ENCODE data around the gene HERPUD2.
A peak's percentile ranks its signal among the peaks of the same experiment; 100 is the strongest.

GRCh38 chr7:35714862-35715261, 19.9 kb upstream of the HERPUD2 start:
- TF ChIP-seq, protein P1, sequence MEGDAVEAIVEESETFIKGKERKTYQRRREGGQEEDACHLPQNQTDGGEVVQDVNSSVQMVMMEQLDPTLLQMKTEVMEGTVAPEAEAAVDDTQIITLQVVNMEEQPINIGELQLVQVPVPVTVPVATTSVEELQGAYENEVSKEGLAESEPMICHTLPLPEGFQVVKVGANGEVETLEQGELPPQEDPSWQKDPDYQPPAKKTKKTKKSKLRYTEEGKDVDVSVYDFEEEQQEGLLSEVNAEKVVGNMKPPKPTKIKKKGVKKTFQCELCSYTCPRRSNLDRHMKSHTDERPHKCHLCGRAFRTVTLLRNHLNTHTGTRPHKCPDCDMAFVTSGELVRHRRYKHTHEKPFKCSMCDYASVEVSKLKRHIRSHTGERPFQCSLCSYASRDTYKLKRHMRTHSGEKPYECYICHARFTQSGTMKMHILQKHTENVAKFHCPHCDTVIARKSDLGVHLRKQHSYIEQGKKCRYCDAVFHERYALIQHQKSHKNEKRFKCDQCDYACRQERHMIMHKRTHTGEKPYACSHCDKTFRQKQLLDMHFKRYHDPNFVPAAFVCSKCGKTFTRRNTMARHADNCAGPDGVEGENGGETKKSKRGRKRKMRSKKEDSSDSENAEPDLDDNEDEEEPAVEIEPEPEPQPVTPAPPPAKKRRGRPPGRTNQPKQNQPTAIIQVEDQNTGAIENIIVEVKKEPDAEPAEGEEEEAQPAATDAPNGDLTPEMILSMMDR (IDR thresholded peaks at IDR 0.05): no peak
- TF ChIP-seq POLR2A (IDR thresholded peaks at IDR 0.05) (no peak), POLR2AphosphoS5 (IDR thresholded peaks at IDR 0.05) (peak in 1 of 3 donors; percentile 34), EP300 (IDR thresholded peaks at IDR 0.05) (no peak)

Data from suprapubic skin (tissue), 4 donors.